ENCODE data around the gene CACNA1C. TPM values are rescaled to one million over a fixed set of nuclear protein-coding genes. Genes with fewer than 3 reads are reported as not detected.

The CACNA1C gene
- total RNA-seq, 1 experiment from 2014 or later: 1.1 TPM

DNA sequence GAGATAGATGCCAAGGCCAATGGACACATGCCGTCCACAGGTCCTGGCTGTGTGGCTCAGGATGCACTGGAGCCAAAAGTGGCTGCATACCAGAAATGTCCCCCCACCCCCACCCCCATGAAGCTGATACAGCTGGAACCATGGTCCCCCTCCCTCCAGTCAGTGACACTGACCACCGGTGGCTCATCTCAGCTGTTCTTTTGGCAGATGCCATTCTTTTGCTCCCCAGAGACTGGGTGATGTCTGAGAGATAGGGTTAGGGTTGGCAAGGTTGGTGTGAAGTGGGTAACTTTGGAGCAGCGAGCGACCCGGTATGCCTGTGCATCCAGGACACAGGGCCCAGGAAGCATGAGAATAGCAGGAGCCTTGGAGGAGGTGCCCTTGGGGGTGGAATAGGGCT lies 285.6 kb downstream of the CACNA1C start:
- no peak overlapping the region for H3K9ac ChIP-seq (ENCODE audit: extremely low read depth, insufficient read length, low read length)
- Mint-ChIP-seq H3K9me3 (no peaks in the 10 kb centered on the region), H3K36me3 (ENCODE audit: insufficient read depth in 1 of 3, low read depth in 3 of 3) (no peaks in the 10 kb centered on the region; a peak in 1 of 7 replicates), H3K4me1 (peaks cover 19% of the 10 kb centered on the region in 2 experiments), H3K27me3 (ENCODE audit: low read depth) (peaks cover 5% of the 10 kb centered on the region; the same call in 1 of the 2 replicates), H3K27ac (0 out of 7 replicates have a peak overlapping the region, but pooled peaks of 1 of the 3 experiments have one; percentile 28), H3K4me3 (no peak overlapping the region)
- no peak overlapping the region for H2AFZ ChIP-seq (ENCODE audit: low read length)
- no CpG with 5 or more reads among the region's 5 CpGs for WGBS (ENCODE audit: extremely low coverage, insufficient read length, low lambda C conversion rate)
- H3K23ac ChIP-seq (ENCODE audit: insufficient read length, low read depth, low read length): no peak overlapping the region
- H2BK12ac ChIP-seq (ENCODE audit: insufficient read length, low read depth, low read length): no peak overlapping the region
- H2BK20ac ChIP-seq (ENCODE audit: low read depth, low read length, poor library complexity, severe bottlenecking): no peak overlapping the region
- H3K4me2 ChIP-seq (ENCODE audit: insufficient read depth, insufficient read length, low read length): no peak overlapping the region
- H3K4ac ChIP-seq (ENCODE audit: low read depth, low read length): no peak overlapping the region
- H2BK15ac ChIP-seq (ENCODE audit: low read depth, low read length): no peak overlapping the region
- H2BK120ac ChIP-seq (ENCODE audit: low read depth, low read length, poor library complexity, severe bottlenecking): no peak overlapping the region
- no peak overlapping the region for H4K8ac ChIP-seq (replicated peaks; ENCODE audit: insufficient read length, low read depth, low read length)
- no peak overlapping the region for H3K18ac ChIP-seq (ENCODE audit: insufficient read length, low read depth, low read length)
- no peak overlapping the region for H2BK5ac ChIP-seq (ENCODE audit: insufficient read length, low read length)
- H3K79me2 ChIP-seq (ENCODE audit: insufficient read depth, low read length): no peaks in the 10 kb centered on the region
- H3K9me3 ChIP-seq (ENCODE audit: control insufficient read depth, low read depth, low read length): no peaks in the 10 kb centered on the region
- H4K91ac ChIP-seq (ENCODE audit: insufficient read length, low read depth, low read length): no peak overlapping the region
- no peak overlapping the region for H3K27ac ChIP-seq (ENCODE audit: insufficient read length, low read depth, low read length)
- H3T11ph ChIP-seq (ENCODE audit: low read length): no peak overlapping the region
- H3K14ac ChIP-seq (ENCODE audit: insufficient read depth, low read length): no peak overlapping the region
- H4K20me1 ChIP-seq (ENCODE audit: control insufficient read depth, insufficient read depth, insufficient read length): no peaks in the 10 kb centered on the region
- H3K79me1 ChIP-seq (ENCODE audit: insufficient read depth, low read depth, low read length, poor library complexity, severe bottlenecking): no peaks in the 10 kb centered on the region
- no peak overlapping the region for H4K5ac ChIP-seq (ENCODE audit: insufficient read length, low read depth, low read length)
- H3K4me1 ChIP-seq (ENCODE audit: insufficient read depth, low read length): peaks cover 3% of the 10 kb centered on the region; the same call in 1 of the 2 replicates
- DNase-seq: no peak
- H2AK5ac ChIP-seq (ENCODE audit: insufficient read length, low read length): no peak overlapping the region
- TF ChIP-seq, protein P1, sequence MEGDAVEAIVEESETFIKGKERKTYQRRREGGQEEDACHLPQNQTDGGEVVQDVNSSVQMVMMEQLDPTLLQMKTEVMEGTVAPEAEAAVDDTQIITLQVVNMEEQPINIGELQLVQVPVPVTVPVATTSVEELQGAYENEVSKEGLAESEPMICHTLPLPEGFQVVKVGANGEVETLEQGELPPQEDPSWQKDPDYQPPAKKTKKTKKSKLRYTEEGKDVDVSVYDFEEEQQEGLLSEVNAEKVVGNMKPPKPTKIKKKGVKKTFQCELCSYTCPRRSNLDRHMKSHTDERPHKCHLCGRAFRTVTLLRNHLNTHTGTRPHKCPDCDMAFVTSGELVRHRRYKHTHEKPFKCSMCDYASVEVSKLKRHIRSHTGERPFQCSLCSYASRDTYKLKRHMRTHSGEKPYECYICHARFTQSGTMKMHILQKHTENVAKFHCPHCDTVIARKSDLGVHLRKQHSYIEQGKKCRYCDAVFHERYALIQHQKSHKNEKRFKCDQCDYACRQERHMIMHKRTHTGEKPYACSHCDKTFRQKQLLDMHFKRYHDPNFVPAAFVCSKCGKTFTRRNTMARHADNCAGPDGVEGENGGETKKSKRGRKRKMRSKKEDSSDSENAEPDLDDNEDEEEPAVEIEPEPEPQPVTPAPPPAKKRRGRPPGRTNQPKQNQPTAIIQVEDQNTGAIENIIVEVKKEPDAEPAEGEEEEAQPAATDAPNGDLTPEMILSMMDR (conservative IDR thresholded peaks at IDR 0.05): no peak
- H3K56ac ChIP-seq (ENCODE audit: insufficient read length, low read depth, low read length): no peak overlapping the region
- no peaks in the 10 kb centered on the region for H3K27me3 ChIP-seq (ENCODE audit: insufficient read depth, low read length)
- no peaks in the 10 kb centered on the region for H3K23me2 ChIP-seq (ENCODE audit: insufficient read length, low read depth, low read length, poor library complexity, severe bottlenecking)

Measured in H9 (cell line).